ENCODE results near the gene USP40. TPM values are rescaled to one million over a fixed set of nuclear protein-coding genes. Genes with fewer than 3 reads are reported as not detected.

USP40 gene, protein sequence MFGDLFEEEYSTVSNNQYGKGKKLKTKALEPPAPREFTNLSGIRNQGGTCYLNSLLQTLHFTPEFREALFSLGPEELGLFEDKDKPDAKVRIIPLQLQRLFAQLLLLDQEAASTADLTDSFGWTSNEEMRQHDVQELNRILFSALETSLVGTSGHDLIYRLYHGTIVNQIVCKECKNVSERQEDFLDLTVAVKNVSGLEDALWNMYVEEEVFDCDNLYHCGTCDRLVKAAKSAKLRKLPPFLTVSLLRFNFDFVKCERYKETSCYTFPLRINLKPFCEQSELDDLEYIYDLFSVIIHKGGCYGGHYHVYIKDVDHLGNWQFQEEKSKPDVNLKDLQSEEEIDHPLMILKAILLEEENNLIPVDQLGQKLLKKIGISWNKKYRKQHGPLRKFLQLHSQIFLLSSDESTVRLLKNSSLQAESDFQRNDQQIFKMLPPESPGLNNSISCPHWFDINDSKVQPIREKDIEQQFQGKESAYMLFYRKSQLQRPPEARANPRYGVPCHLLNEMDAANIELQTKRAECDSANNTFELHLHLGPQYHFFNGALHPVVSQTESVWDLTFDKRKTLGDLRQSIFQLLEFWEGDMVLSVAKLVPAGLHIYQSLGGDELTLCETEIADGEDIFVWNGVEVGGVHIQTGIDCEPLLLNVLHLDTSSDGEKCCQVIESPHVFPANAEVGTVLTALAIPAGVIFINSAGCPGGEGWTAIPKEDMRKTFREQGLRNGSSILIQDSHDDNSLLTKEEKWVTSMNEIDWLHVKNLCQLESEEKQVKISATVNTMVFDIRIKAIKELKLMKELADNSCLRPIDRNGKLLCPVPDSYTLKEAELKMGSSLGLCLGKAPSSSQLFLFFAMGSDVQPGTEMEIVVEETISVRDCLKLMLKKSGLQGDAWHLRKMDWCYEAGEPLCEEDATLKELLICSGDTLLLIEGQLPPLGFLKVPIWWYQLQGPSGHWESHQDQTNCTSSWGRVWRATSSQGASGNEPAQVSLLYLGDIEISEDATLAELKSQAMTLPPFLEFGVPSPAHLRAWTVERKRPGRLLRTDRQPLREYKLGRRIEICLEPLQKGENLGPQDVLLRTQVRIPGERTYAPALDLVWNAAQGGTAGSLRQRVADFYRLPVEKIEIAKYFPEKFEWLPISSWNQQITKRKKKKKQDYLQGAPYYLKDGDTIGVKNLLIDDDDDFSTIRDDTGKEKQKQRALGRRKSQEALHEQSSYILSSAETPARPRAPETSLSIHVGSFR
- total RNA-seq (10 to 100 TPM; 14.4 to 24.3 (median 20.8) TPM), polyA plus RNA-seq (1 to 10 TPM; 3.9 to 8.1 TPM), total RNA-seq (38.6 reads per million, percentile 65 among the genes with 10 or more reads in this experiment)

DNA sequence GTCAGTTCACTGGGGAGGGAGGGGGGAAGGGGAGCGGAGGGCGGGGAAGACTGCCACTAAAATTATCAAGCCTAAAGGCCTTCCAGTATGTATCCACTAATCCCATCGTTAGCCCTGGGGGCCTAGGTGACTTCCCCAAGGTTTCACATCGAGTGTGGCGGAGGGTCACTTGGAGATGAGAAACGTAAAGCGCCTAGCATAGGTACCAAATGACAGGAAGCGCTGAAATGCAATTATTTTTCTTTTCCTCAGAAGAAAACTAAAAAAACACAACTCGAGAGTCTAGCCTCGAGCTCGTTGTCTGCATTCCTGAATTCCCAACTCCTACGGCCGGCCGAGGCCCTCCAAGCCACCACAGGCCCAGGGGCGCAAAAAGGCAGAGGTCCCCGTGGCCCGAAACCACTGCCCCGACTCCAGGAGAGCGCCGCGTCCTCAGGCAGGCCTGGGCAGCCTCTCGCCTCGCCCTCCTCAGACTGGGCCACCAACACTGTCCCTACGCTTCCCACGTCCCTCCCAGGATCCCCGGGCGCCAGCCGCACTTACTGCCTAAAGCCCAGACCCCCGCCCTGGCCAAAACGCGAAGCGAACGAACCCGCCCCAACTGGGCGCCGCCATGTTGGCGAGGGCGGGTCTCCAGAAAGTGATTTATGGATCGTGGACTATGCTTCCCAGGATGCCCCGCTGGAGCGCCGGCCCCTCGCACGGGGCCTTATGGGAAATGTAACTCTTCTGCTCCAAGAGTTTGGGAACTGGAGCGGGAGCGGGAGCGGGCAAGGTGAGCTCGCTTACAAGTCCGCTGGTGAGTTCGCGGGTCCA lies at the start of gene USP40:
Gene USP40 (minus strand): TSS at position 642 of the 816 bp plus-strand sequence. CDS start 1,228 bp downstream, outside the sequence.
- peak within 1 kb of the TSS; percentile 87 for H3K27ac ChIP-seq (ENCODE audit: low read depth, low read length)
- Mint-ChIP-seq H3K36me3 (peaks cover 0 to 9% (median 5%) of the 10 kb centered on the region in 5 donors), H3K9me3 (no peaks in the 10 kb centered on the region), H3K4me1 (peaks cover 7 to 21% (median 14%) of the 10 kb centered on the region in 7 donors), H3K27me3 (peaks cover 0 to 22% (median 0%) of the 10 kb centered on the region in 5 donors), H3K27ac (peak within 1 kb of the TSS; percentile 70 to 97 (median 95)), H3K4me3 (peak within 1 kb of the TSS; percentile 92 to 97 (median 94))
- no peaks in the 10 kb centered on the region for H3K27me3 ChIP-seq (ENCODE audit: control insufficient read depth in 2 of 2, insufficient read depth in 2 of 2, low read length in 2 of 2)
- peak within 1 kb of the TSS; percentile 75 for H3K4me3 ChIP-seq (ENCODE audit: low read length)
- DNase-seq (peak; percentile 27 to 60 (median 39)), ATAC-seq (peak; percentile 86)
- ChIA-PET CTCF (interaction anchor here (0.6 kb wide), 1 partner anchor 51 kb away, joined by 3 read pairs; the partner anchor contains the start of gene UGT1A8), POLR2A (interaction anchor here (0.8 to 1.6 kb wide), 3 partner anchors 9 to 126 kb away, joined by 3 read pairs; no protein-coding TSS in a partner anchor)
- intact Hi-C loops (cut with micrococcal nuclease), result loop anchor here (2.0 to 10.0 kb wide), 4 partner anchors 144 to 1604 kb away; partner anchors contain the start of gene DIS3L2 (in 1 of the 2)
- H3K9me3 ChIP-seq (ENCODE audit: control insufficient read depth in 2 of 3, low read length in 3 of 3), result no peaks in the 10 kb centered on the region
- H3K4me1 ChIP-seq (ENCODE audit: control insufficient read depth in 2 of 2, insufficient read depth in 2 of 2, low read length in 2 of 2), result no peaks in the 10 kb centered on the region
- peaks cover 0 to 6% (median 0%) of the 10 kb centered on the region in 3 experiments for H3K36me3 ChIP-seq (ENCODE audit: control insufficient read depth in 2 of 3, insufficient read depth in 3 of 3, low read length in 3 of 3)

DNA sequence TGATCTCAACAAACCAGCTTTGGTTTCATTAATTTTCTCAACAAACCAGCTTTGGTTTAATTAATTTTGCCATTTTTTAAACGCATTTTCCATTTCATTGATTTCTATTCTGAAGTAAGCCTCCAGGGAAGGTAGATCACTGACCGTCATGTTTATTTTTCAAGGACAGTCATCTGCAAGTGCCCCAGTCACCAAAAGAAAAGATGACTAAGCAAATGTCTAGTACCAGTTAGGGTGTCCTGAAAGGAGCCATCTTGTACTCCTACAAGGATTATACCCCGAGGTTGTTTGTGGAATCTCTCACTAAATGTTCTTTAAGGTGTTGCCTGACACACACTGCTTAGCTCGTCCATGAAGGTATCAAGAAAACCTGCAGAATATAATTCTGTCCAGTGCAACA lies 44.7 kb upstream of the USP40 start:
- no peaks in the 10 kb centered on the region for H3K27me3 ChIP-seq (ENCODE audit: control insufficient read depth in 2 of 2, insufficient read depth in 2 of 2, low read length in 2 of 2)

DNA sequence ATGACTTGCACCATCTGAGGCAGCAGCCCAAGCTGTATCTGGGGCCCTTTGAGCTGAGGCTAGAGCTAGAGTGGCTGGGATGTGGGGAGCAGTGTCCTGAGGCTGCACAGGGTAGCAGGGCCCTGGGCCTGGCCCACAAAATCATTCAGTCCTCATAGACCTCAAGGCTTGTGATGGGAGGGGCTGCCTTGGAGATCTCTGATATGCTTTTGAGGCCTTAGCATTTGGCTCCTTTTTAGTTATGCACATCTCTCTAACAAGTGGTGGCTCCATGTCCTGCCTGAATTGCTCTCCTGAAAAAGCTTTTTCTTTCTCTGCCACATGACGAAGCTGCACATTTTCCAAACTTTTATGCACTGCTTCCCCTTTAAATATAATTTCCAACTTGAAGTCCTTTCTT lies 39.1 kb upstream of the USP40 start:
- ATAC-seq (no peak), DNase-seq (no peak)
- Histone ChIP-seq H3K4me3 (ENCODE audit: low read length) (no peak overlapping the region), H3K27ac (ENCODE audit: low read depth, low read length) (no peak overlapping the region), H3K36me3 (ENCODE audit: control insufficient read depth in 2 of 3, insufficient read depth in 3 of 3, low read length in 3 of 3) (no peaks in the 10 kb centered on the region), H3K4me1 (ENCODE audit: control insufficient read depth in 2 of 2, insufficient read depth in 2 of 2, low read length in 2 of 2) (no peaks in the 10 kb centered on the region), H3K9me3 (ENCODE audit: control insufficient read depth in 2 of 3, low read length in 3 of 3) (no peaks in the 10 kb centered on the region), H3K27me3 (ENCODE audit: control insufficient read depth in 2 of 2, insufficient read depth in 2 of 2, low read length in 2 of 2) (no peaks in the 10 kb centered on the region)
- POLR2A ChIA-PET, result no interaction called here
- H3K27me3 Mint-ChIP-seq, result peaks cover 13 to 20% (median 15%) of the 10 kb centered on the region in 5 donors
- CTCF ChIA-PET, result no interaction called here
- H3K27ac Mint-ChIP-seq, result no peak overlapping the region
- intact Hi-C loops (cut with micrococcal nuclease), result no loop called here
- H3K4me3 Mint-ChIP-seq, result no peak overlapping the region
- peaks cover 0 to 24% (median 7%) of the 10 kb centered on the region in 11 donors for H3K9me3 Mint-ChIP-seq
- peaks cover 0 to 8% (median 4%) of the 10 kb centered on the region in 5 donors for H3K36me3 Mint-ChIP-seq
- H3K4me1 Mint-ChIP-seq, result no peaks in the 10 kb centered on the region

More for the DNA sequence above, 44.7 kb upstream of the USP40 start:
- intact Hi-C loops (cut with micrococcal nuclease), result no loop called here
- no peak overlapping the region for H3K27ac ChIP-seq (ENCODE audit: low read depth, low read length)
- Mint-ChIP-seq H3K27ac (no peak overlapping the region), H3K36me3 (peaks cover 0 to 6% (median 4%) of the 10 kb centered on the region in 5 donors), H3K27me3 (peaks cover 20 to 37% (median 29%) of the 10 kb centered on the region in 5 donors), H3K4me3 (no peak overlapping the region), H3K4me1 (no peaks in the 10 kb centered on the region), H3K9me3 (peaks cover 8 to 64% (median 21%) of the 10 kb centered on the region in 11 donors)
- no peak overlapping the region for H3K4me3 ChIP-seq (ENCODE audit: low read length)
- CTCF ChIA-PET, result no interaction called here
- DNase-seq, result no peak
- no peaks in the 10 kb centered on the region for H3K4me1 ChIP-seq (ENCODE audit: control insufficient read depth in 2 of 2, insufficient read depth in 2 of 2, low read length in 2 of 2)
- no peak for ATAC-seq
- H3K9me3 ChIP-seq (ENCODE audit: control insufficient read depth in 2 of 3, low read length in 3 of 3), result no peaks in the 10 kb centered on the region
- no peaks in the 10 kb centered on the region for H3K36me3 ChIP-seq (ENCODE audit: control insufficient read depth in 2 of 3, insufficient read depth in 3 of 3, low read length in 3 of 3)
- POLR2A ChIA-PET, result no interaction called here

DNA sequence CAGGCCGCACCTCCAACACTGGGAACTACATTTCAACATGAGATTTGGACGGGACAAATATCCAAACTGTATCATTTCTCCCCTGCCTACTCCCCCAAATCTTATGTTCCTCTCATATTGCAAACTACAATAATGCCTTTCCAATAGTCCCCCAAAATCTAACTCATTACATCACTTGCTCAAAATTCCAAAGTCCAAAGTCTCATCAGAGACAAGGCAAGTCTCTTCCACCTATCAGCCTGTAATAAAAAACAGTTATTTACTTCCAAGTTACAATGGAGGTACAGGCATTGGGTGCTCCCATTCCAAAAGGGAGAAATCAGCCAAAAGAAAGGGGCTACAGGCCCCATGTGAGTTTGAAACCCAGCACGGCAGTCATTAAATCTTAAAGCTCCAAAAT lies 38.2 kb upstream of the USP40 start:
- ATAC-seq (no peak), DNase-seq (no peak)
- CTCF ChIA-PET, result no interaction called here
- peaks cover 0 to 5% (median 4%) of the 10 kb centered on the region in 5 donors for H3K36me3 Mint-ChIP-seq
- intact Hi-C loops (cut with micrococcal nuclease), result no loop called here
- no peak overlapping the region for H3K27ac Mint-ChIP-seq
- Histone ChIP-seq H3K27ac (ENCODE audit: low read depth, low read length) (no peak overlapping the region), H3K36me3 (ENCODE audit: control insufficient read depth in 2 of 3, insufficient read depth in 3 of 3, low read length in 3 of 3) (no peaks in the 10 kb centered on the region), H3K27me3 (ENCODE audit: control insufficient read depth in 2 of 2, insufficient read depth in 2 of 2, low read length in 2 of 2) (no peaks in the 10 kb centered on the region), H3K9me3 (ENCODE audit: control insufficient read depth in 2 of 3, low read length in 3 of 3) (no peaks in the 10 kb centered on the region), H3K4me1 (ENCODE audit: control insufficient read depth in 2 of 2, insufficient read depth in 2 of 2, low read length in 2 of 2) (no peaks in the 10 kb centered on the region), H3K4me3 (ENCODE audit: low read length) (no peak overlapping the region)
- peaks cover 13 to 29% (median 18%) of the 10 kb centered on the region in 5 donors for H3K27me3 Mint-ChIP-seq
- POLR2A ChIA-PET, result no interaction called here
- H3K4me1 Mint-ChIP-seq, result no peaks in the 10 kb centered on the region
- peaks cover 0 to 18% (median 5%) of the 10 kb centered on the region in 11 donors for H3K9me3 Mint-ChIP-seq
- H3K4me3 Mint-ChIP-seq, result no peak overlapping the region

DNA sequence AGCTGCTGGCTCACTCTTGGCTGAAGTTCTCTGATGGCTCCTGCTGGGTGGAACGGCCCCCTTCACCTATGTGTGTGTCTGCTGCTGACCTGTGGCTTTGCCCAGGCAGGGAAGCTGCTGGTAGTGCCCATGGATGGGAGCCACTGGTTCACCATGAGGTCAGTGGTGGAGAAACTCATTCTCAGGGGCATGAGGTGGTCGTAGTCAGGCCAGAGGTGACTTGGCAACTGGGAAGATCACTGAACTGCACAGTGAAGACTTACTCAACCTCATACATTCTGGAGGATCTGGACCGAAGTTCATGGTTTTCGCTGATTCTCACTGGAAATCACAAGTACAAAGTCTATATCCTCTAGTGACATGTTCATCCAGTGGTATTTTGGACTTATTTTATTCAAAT lies 36.9 kb upstream of the USP40 start:
- Histone ChIP-seq H3K27ac (ENCODE audit: low read depth, low read length) (no peak overlapping the region), H3K36me3 (ENCODE audit: control insufficient read depth in 2 of 3, insufficient read depth in 3 of 3, low read length in 3 of 3) (no peaks in the 10 kb centered on the region), H3K27me3 (ENCODE audit: control insufficient read depth in 2 of 2, insufficient read depth in 2 of 2, low read length in 2 of 2) (no peaks in the 10 kb centered on the region), H3K4me3 (ENCODE audit: low read length) (no peak overlapping the region), H3K9me3 (ENCODE audit: control insufficient read depth in 2 of 3, low read length in 3 of 3) (no peaks in the 10 kb centered on the region), H3K4me1 (ENCODE audit: control insufficient read depth in 2 of 2, insufficient read depth in 2 of 2, low read length in 2 of 2) (no peaks in the 10 kb centered on the region)
- H3K4me1 Mint-ChIP-seq, result no peaks in the 10 kb centered on the region
- H3K27ac Mint-ChIP-seq, result no peak overlapping the region
- H3K9me3 Mint-ChIP-seq, result peaks cover 0 to 12% (median 5%) of the 10 kb centered on the region in 11 donors
- peaks cover 0 to 5% (median 4%) of the 10 kb centered on the region in 5 donors for H3K36me3 Mint-ChIP-seq
- peaks cover 13 to 31% (median 19%) of the 10 kb centered on the region in 5 donors for H3K27me3 Mint-ChIP-seq
- ChIA-PET CTCF (interaction anchor here (0.7 kb wide), 1 partner anchor 166 kb away, joined by 3 read pairs; no protein-coding TSS in a partner anchor), POLR2A (no interaction called here)
- ATAC-seq (no peak), DNase-seq (no peak)
- intact Hi-C loops (cut with micrococcal nuclease), result no loop called here
- no peak overlapping the region for H3K4me3 Mint-ChIP-seq

Measured in naive thymus-derived CD4-positive, alpha-beta T cell (primary cell).